PFSK-1 (cell line): ENCODE measurements around the gene BCAS1.

ENCODE experiments used
- FOXP2 ChIP-seq: optimal IDR thresholded peaks from 2 replicates; pipeline ENCODE3; 2011; ENCODE audit warnings: borderline replicate concordance, control low read depth, inconsistent platforms; ENCODE audit not compliant: insufficient read depth; ENCODE audit errors: extremely low read length, extremely low read depth
- POLR2AphosphoS5 ChIP-seq: IDR thresholded peaks from 2 replicates; pipeline ENCODE4 v1.6.1; 2012; ENCODE audit warnings: low read depth, mild to moderate bottlenecking, control low read depth, low read length, moderate library complexity
- SIN3A ChIP-seq: IDR thresholded peaks from 2 replicates; pipeline ENCODE4 v1.6.1; 2012; ENCODE audit warnings: mild to moderate bottlenecking, low read length, moderate library complexity, borderline replicate concordance; ENCODE audit not compliant: insufficient read depth
- TAF1 ChIP-seq: IDR thresholded peaks from 2 replicates; pipeline ENCODE4 v1.6.1; 2012; ENCODE audit warnings: low read length, control low read depth, borderline replicate concordance; ENCODE audit not compliant: insufficient read depth
- TF ChIP-seq, protein P1 (sequence below), 2 experiments: IDR thresholded peaks; 2 replicates each; pipeline versions ENCODE4 v1.6.1 to v1.8.0; 2011 to 2012; ENCODE audit warnings: low read depth in 2 of 2, low read length in 2 of 2, control low read depth in 1 of 2, inconsistent platforms in 1 of 2, mild to moderate bottlenecking in 1 of 2, moderate library complexity in 1 of 2; ENCODE audit not compliant: insufficient read depth in 1 of 2

The BCAS1 gene

DNA sequence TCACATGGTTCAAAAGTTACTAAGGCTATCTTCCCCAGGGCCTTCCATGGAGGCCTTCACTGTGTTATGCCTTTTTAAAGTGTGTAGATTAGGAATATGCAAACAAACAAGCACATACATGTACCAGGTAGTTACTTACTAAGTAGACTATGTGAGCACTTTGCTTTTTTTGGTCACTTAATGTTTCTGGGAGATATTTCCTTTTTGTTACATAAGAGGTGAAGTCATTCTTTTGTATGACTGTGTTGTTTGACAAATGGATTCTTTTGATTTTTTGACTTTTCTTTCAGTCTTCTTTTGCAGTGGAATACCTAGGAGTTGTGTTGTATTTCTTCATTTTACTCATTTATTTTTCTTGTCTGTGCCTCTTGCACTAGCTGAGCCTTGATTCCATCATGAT, 39.6 kb upstream of the BCAS1 start:
- TF ChIP-seq POLR2AphosphoS5 (no peak), SIN3A (no peak), FOXP2 (no peak)
- TF ChIP-seq, protein P1, sequence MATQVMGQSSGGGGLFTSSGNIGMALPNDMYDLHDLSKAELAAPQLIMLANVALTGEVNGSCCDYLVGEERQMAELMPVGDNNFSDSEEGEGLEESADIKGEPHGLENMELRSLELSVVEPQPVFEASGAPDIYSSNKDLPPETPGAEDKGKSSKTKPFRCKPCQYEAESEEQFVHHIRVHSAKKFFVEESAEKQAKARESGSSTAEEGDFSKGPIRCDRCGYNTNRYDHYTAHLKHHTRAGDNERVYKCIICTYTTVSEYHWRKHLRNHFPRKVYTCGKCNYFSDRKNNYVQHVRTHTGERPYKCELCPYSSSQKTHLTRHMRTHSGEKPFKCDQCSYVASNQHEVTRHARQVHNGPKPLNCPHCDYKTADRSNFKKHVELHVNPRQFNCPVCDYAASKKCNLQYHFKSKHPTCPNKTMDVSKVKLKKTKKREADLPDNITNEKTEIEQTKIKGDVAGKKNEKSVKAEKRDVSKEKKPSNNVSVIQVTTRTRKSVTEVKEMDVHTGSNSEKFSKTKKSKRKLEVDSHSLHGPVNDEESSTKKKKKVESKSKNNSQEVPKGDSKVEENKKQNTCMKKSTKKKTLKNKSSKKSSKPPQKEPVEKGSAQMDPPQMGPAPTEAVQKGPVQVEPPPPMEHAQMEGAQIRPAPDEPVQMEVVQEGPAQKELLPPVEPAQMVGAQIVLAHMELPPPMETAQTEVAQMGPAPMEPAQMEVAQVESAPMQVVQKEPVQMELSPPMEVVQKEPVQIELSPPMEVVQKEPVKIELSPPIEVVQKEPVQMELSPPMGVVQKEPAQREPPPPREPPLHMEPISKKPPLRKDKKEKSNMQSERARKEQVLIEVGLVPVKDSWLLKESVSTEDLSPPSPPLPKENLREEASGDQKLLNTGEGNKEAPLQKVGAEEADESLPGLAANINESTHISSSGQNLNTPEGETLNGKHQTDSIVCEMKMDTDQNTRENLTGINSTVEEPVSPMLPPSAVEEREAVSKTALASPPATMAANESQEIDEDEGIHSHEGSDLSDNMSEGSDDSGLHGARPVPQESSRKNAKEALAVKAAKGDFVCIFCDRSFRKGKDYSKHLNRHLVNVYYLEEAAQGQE (IDR thresholded peaks at IDR 0.05; ENCODE audit: insufficient read depth in 1 of 2, low read depth in 2 of 2, low read length in 2 of 2), result no peak

DNA sequence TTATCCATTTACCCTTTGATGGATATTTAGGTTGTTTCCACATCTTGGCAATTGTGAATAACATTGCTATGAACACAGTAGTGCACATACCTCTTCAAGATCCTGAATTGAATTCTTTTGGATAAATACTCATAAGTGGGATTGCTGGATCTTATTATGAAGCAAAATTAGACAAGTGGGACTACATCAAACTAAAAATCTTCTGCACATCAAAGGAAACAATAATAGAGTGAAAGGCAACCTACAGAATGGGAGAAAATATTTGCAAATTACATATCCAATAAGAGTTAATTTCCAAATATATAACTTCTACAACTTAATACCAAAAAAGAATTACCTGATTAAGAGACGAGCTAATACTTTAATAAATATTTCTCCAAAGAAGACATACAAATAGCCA, 38.4 kb upstream of the BCAS1 start:
- TF ChIP-seq, protein P1 (IDR thresholded peaks at IDR 0.05; ENCODE audit: insufficient read depth in 1 of 2, low read depth in 2 of 2, low read length in 2 of 2), result no peak

DNA sequence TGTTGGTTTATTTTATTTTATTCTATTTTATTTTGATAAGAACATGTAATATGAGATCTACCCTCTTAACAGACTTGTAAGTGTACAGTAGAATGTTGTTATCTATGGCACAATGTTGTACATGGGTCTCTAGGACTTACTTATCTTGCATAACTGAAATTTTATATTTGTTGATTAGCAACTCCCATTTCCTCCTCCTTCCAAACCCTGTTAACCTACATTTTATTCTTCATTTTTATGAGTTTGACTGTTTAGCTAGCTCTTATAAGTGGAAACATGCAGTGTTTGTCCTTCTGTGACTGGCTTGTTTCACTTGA, 37.9 kb upstream of the BCAS1 start:
- TF ChIP-seq TAF1 (no peak), SIN3A (no peak), POLR2AphosphoS5 (no peak), FOXP2 (no peak)
- TF ChIP-seq, protein P1 (IDR thresholded peaks at IDR 0.05; ENCODE audit: insufficient read depth in 1 of 2, low read depth in 2 of 2, low read length in 2 of 2), result no peak

DNA sequence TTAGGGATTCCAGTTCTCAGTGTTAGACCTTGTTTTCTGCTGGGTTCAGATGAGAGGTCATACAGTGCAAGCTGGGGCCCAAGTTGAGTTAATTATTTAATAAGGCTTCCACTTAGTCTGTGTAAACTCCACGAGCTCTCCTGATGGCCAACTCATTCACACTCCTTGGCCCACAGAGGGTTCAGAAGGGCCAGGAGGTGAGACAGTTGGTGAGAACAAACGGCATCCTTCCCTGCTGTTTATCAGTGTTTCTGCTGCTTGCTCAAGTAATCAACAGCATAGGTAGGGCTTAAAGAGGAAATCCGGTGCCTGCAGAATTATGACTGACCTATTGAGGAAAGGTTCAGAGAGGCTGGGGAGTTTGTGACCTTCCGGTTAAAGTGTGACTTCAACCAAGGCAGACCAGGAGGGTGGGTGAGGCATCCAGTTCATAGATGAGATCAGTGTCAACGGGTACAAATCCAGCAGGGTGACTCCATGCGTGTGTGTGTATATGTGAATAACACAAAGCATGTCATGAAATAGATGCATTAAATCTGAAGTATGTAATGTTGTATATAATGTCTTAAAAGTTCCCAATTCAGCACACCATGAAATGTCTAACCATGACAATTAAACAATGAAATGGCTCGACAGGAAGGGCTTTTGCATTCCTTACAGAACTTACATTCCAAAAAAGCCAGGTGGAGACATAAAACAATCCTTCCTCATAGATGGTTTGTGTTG, 37.4 kb upstream of the BCAS1 start:
- TF ChIP-seq TAF1 (no peak), SIN3A (no peak), POLR2AphosphoS5 (no peak)

DNA sequence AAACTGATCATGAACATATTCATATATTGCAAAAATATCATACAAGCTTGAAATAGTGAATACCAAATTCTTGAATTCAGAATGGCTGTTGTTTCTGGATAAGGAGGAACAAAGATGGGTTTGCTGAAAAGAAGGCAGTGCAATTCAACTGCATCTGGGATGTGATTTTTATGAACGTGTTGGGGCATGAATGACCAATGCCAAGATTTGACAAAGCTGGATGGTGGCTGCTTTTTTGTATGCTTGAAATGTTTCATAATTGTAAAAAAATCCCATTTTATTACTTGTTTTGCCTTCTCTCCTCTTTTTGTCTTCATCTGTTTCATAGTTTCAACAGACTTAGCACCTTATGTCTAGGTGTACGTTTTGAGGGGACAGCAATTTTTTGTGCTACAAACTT, 36.8 kb upstream of the BCAS1 start:
- TF ChIP-seq SIN3A, result no peak
- no peak for TF ChIP-seq TAF1
- TF ChIP-seq FOXP2, result no peak
- no peak for TF ChIP-seq POLR2AphosphoS5
- TF ChIP-seq, protein P1 (IDR thresholded peaks at IDR 0.05; ENCODE audit: insufficient read depth in 1 of 2, low read depth in 2 of 2, low read length in 2 of 2), result no peak
